Subcutaneous abdominal adipose tissue (tissue), 5 donors: ENCODE measurements around the gene PLAU.
"Not testable (repeated sequence)": the region's sequence is repeated elsewhere in the genome, so short reads cannot be mapped to it uniquely, and the experiment has no call there.

Experiments used
- H3K27ac ChIP-seq: one replicate; pipeline ENCODE4 v1.7.0; 2013; ENCODE audit warnings: low read depth, mild to moderate bottlenecking, inconsistent platforms, low read length, moderate library complexity
- H3K27me3 ChIP-seq, 5 donors: one replicate each; pipeline ENCODE4 v1.7.0; 2013; ENCODE audit warnings: low read length in 5 of 5, inconsistent platforms in 1 of 5; ENCODE audit not compliant: control insufficient read depth in 5 of 5, insufficient read depth in 4 of 5
- H3K36me3 ChIP-seq, 5 donors: one replicate each; pipeline ENCODE4 v1.7.0; 2013; ENCODE audit warnings: low read length in 5 of 5; ENCODE audit not compliant: control insufficient read depth in 5 of 5, insufficient read depth in 5 of 5
- H3K4me1 ChIP-seq, 5 donors: one replicate each; pipeline ENCODE4 v1.7.0; 2013; ENCODE audit warnings: low read length in 5 of 5, mild to moderate bottlenecking in 3 of 5, moderate library complexity in 1 of 5; ENCODE audit not compliant: control insufficient read depth in 5 of 5, insufficient read depth in 5 of 5
- H3K4me3 ChIP-seq, 5 donors: one replicate each; pipeline ENCODE4 v1.7.0; 2013; ENCODE audit warnings: low read length in 5 of 5, low read depth in 1 of 5
- H3K9ac ChIP-seq, 5 donors: one replicate each; pipeline ENCODE4 v1.7.0; 2013; ENCODE audit warnings: low read length in 5 of 5, mild to moderate bottlenecking in 4 of 5, moderate library complexity in 3 of 5
- H3K9me3 ChIP-seq, 5 donors: one replicate each; pipeline ENCODE4 v1.7.0; 2013; ENCODE audit warnings: low read length in 5 of 5; ENCODE audit not compliant: control insufficient read depth in 5 of 5
- donor health status: healthy.
- donor health status: healthy.
- donor health status: healthy.
- donor health status: healthy.
- donor health status: healthy.

PLAU gene

GRCh38 chr10:73886661-73887293 is 24.2 kb upstream of the PLAU start:
- Histone ChIP-seq H3K9me3 (no peaks in the 10 kb centered on the region), H3K4me3 (peak overlapping the region in 4 of 5 donors; percentile 5 to 42 (median 31)), H3K4me1 (peaks cover 18 to 36% (median 31%) of the 10 kb centered on the region in 5 donors), H3K27me3 (no peaks in the 10 kb centered on the region), H3K27ac (peak overlapping the region; percentile 94), H3K36me3 (no peaks in the 10 kb centered on the region), H3K9ac (peak overlapping the region in 4 of 5 donors; percentile 4 to 65 (median 30))

- Histone ChIP-seq H3K4me3 (peak overlapping the region; percentile 5 to 42 (median 33)), H3K4me1 (peaks cover 18 to 36% (median 31%) of the 10 kb centered on the region in 5 donors), H3K9me3 (no peaks in the 10 kb centered on the region), H3K9ac (peak overlapping the region; percentile 4 to 78 (median 65)), H3K36me3 (no peaks in the 10 kb centered on the region), H3K27ac (peak overlapping the region; percentile 94), H3K27me3 (no peaks in the 10 kb centered on the region)
These were observed 23.5 kb upstream of the PLAU start for GRCh38 chr10:73887294-73888039.

GRCh38 chr10:73888514-73888913 is 22.4 kb upstream of the PLAU start:
- Histone ChIP-seq H3K27me3 (no peaks in the 10 kb centered on the region), H3K4me3 (no peak overlapping the region), H3K9ac (no peak overlapping the region), H3K9me3 (no peaks in the 10 kb centered on the region), H3K27ac (peak overlapping the region; percentile 94), H3K4me1 (peaks cover 18 to 36% (median 31%) of the 10 kb centered on the region in 5 donors), H3K36me3 (no peaks in the 10 kb centered on the region)

- Histone ChIP-seq H3K9me3 (no peaks in the 10 kb centered on the region), H3K27me3 (no peaks in the 10 kb centered on the region), H3K4me3 (no peak overlapping the region), H3K36me3 (no peaks in the 10 kb centered on the region), H3K27ac (peak overlapping the region; percentile 94), H3K4me1 (peaks cover 18 to 36% (median 31%) of the 10 kb centered on the region in 5 donors), H3K9ac (no peak overlapping the region)
These were observed 21.9 kb upstream of the PLAU start for GRCh38 chr10:73889014-73889413.

GRCh38 chr10:73889416-73889815 is 21.5 kb upstream of the PLAU start:
- not testable (repeated sequence) for H3K9me3 ChIP-seq, H3K4me3 ChIP-seq, H3K9ac ChIP-seq, H3K27me3 ChIP-seq, H3K36me3 ChIP-seq
- Histone ChIP-seq H3K27ac (peak overlapping the region; percentile 94), H3K4me1 (peaks cover 18 to 38% (median 31%) of the 10 kb centered on the region in 5 donors)

- no peak overlapping the region for H3K4me3 ChIP-seq
- no peaks in the 10 kb centered on the region for H3K9me3 ChIP-seq
- no peak overlapping the region for H3K9ac ChIP-seq
- peaks cover 18 to 42% (median 31%) of the 10 kb centered on the region in 5 donors for H3K4me1 ChIP-seq
- no peak overlapping the region for H3K27ac ChIP-seq
- H3K27me3 ChIP-seq: no peaks in the 10 kb centered on the region
- H3K36me3 ChIP-seq: no peaks in the 10 kb centered on the region
These were observed 20.7 kb upstream of the PLAU start for GRCh38 chr10:73890261-73890660.

GRCh38 chr10:73890830-73891229 is 20.1 kb upstream of the PLAU start:
- not testable (repeated sequence) for H3K36me3 ChIP-seq, H3K9me3 ChIP-seq, H3K9ac ChIP-seq, H3K4me3 ChIP-seq, H3K27ac ChIP-seq, H3K27me3 ChIP-seq
- H3K4me1 ChIP-seq: peaks cover 18 to 42% (median 31%) of the 10 kb centered on the region in 5 donors

GRCh38 chr10:73891540-73891939 is 19.4 kb upstream of the PLAU start:
- Histone ChIP-seq H3K27me3 (no peaks in the 10 kb centered on the region), H3K36me3 (no peaks in the 10 kb centered on the region), H3K27ac (no peak overlapping the region), H3K9me3 (no peaks in the 10 kb centered on the region), H3K4me3 (no peak overlapping the region), H3K9ac (no peak overlapping the region), H3K4me1 (peaks cover 15 to 37% (median 27%) of the 10 kb centered on the region in 5 donors)

- Histone ChIP-seq H3K27me3 (no peaks in the 10 kb centered on the region), H3K4me1 (peaks cover 6 to 27% (median 17%) of the 10 kb centered on the region in 5 donors), H3K36me3 (no peaks in the 10 kb centered on the region), H3K4me3 (no peak overlapping the region), H3K9ac (no peak overlapping the region), H3K9me3 (no peaks in the 10 kb centered on the region), H3K27ac (no peak overlapping the region)
These were observed 18.5 kb upstream of the PLAU start for GRCh38 chr10:73892310-73893030.

- Histone ChIP-seq H3K9me3 (no peaks in the 10 kb centered on the region), H3K4me3 (no peak overlapping the region), H3K27ac (no peak overlapping the region), H3K27me3 (no peaks in the 10 kb centered on the region), H3K9ac (no peak overlapping the region), H3K36me3 (no peaks in the 10 kb centered on the region), H3K4me1 (peaks cover 3 to 21% (median 9%) of the 10 kb centered on the region in 5 donors)
These were observed 17.5 kb upstream of the PLAU start for GRCh38 chr10:73893426-73893825.
